Medulla oblongata (tissue), 1 donor: ENCODE results near the gene IL1RAPL1.

Experiments
- DNase-seq: peaks from one replicate; pipeline ENCODE4 v3.0.0-alpha.2; 2015; ENCODE audit errors: extremely low spot score

IL1RAPL1 gene

GRCh38 chrX:29518100-29518499 lies 930.9 kb downstream of the IL1RAPL1 start:
- DNase-seq, result no peak

DNA sequence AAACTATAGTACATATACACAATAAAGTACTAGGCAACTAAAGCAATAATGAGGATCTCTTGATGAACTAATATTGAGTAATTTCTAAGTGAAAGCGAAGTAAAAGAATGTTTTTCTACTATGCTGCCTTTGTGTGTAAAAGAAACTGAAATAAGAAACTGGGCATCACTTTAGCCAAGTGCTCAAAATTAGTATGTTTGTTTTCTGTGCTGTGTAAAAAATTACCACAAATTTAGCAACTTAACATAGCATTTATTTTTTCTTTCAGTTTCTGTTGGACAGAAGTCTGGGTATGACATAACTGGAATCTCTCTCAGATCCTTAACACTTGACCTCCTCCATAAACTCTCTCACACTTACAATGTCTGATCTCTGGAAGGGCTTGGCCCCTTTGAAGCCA lies 941.0 kb downstream of the IL1RAPL1 start:
- DNase-seq, result no peak

GRCh38 chrX:29530501-29530900 lies 943.3 kb downstream of the IL1RAPL1 start:
- DNase-seq, result no peak

- no peak for DNase-seq
Measured at GRCh38 chrX:29531336-29531735, 944.1 kb downstream of the IL1RAPL1 start.

GRCh38 chrX:29535212-29536162 lies 948.2 kb downstream of the IL1RAPL1 start:
- no peak for DNase-seq

DNA sequence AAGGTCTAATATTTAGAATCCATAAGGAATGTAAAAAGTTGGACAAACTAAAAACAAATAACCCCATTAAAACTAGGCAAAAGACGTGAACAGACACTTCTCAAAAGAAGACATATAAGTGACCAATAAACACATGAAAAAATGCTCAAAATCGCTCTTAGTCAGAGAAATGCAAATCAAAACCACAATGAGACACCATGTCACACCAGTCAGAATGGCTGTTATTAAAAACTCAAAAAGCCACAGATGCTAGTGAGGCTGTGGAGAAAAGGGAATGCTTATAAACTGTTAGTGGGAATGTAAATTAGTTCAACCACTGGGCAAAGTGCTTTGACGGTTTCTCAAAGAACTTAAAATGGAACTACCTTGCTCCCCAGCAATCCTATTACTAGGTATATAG lies 953.8 kb downstream of the IL1RAPL1 start:
- DNase-seq, result no peak

DNA sequence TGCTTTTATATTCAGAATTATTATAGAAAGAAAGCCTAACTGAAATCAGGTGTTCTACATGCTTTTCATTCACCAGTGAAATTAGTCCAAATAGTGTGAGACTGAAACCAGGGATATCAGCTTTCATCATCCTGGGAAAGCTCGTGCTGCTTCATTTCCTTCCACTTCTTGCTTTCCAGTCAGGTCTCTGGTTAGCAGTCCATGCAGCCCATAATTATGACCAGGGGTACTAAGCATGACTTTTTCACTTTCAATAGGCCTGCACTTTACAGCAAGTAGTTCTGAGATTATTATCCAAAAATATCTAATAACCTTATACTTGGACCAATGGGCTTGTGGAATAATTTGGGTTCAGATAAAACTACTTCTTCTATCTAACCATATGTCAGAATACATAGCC lies 954.9 kb downstream of the IL1RAPL1 start:
- DNase-seq, result no peak

DNA sequence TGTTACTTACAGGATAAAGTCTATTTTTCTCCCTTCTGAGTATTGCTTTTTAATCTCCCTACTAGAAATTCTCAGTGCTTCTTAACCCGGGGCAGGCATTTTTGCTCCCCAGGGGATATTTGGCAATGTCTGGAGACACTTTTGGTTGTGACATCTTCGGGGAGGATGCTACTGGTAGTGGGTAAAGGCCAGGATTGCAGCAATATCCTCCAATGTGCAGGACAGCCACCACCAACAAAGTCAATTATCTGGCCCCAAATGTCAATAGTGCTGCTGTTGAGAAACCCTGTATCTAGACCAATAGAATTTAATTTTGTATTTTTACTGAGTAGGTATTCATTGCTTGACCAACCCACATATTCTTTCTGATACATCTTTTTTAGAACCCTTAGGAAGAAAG lies 958.6 kb downstream of the IL1RAPL1 start:
- no peak for DNase-seq

DNA sequence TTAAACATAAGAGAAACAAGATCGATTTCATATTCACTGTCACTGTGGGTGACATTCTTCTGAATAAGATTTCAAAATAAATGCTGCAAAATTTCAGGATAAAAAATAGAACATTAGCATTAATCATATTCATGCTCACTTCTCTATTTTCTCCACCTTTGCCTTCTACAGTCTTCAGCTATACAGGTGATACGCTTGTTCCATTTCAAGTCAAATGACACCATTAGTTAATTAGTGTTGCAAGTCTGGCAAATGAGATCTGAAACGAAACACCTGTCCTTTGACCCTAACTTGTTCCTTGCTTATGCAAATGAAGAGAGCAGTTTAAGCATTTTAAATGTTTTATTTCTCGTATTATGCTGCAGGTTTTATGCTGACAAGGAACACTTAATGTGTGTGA lies 960.6 kb downstream of the IL1RAPL1 start:
- no peak for DNase-seq

DNA sequence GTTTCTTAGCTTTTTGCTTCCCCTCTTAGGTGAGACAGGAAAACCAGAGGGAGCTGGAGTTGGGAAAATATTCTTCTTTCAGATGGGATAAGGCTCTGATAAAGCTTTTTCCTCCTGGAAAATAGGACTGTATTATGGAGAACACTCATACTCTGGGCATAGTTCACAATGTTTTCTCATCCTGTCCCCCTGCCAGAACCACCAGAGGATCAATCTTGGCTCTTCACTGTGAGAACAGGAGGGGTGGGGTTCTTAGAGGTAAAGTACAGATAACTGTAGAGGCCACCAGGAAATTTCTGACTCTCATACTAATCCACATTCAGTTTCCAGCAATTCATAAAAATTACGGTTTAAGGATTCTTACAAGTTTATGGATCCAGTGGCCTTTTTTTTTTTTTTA lies 966.3 kb downstream of the IL1RAPL1 start:
- DNase-seq, result no peak

DNA sequence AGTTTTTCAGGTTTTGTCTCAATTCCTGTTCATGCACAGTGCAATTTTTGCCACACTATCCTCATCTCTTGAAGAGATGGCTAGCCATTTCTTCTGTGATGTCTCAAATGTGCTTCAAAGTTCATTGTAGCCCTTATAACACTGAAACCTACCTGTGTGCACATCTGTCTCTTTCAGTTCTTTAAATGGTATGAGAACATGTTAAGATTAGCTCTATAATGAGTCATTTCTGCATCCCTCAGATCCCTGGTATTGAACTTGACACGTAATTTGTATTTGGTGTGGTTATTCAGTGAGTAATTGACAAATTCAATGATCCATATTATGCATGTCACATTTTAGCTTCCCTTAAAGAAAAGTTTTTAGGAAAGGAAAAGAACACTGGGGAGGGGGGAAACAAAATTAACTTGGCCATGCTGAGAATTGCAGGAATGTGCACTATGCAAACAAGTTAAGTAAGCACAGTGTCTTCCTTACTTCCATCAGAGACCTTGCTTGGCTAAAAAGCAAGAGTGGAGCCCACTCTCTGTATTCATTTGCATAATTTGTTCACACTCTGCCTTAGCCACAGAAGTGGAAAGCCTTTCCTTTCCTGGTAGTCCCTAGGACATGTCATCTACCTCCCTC lies 968.3 kb downstream of the IL1RAPL1 start:
- no peak for DNase-seq

- DNase-seq, result no peak
Measured at GRCh38 chrX:29560065-29560464, 972.8 kb downstream of the IL1RAPL1 start.

DNA sequence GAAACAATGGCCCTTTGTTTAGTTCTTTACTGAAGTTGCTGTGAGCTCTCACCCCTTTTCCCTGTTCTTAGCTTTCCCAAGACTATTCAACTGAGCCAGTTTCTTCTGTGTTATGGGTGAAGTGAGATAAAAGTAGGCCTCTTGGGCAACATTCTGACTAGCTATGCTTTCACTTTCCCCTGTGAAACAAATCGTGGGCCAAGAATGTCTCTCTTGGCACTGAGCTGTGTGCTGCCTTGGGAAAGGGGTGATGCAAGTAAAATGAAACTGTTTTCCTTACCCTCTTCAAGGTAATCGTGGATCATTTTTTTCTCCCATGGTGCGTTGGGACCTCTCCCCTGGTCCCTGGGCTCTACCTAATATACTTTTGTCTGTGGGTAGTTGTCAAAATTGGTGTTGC lies 974.2 kb downstream of the IL1RAPL1 start:
- no peak for DNase-seq

GRCh38 chrX:29580560-29580959 lies 993.3 kb downstream of the IL1RAPL1 start:
- no peak for DNase-seq

DNA sequence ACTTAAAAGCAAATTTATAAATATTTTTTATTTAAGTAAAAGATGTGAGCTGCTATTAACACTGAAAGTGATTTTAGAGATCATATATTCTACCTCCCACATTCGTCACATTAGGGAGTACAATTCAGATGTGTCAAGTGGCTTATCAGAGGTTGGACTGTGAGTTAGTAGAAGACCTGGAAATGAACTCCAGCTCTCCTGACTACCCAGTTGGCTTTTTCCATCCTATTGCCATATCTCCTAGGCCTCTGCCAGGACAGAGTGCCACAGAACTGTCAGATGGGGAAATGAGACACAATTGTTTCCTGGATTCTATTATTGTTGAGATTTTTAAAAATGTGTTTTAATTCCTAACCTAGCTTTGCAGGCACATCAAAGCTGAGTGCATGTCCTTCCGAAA lies 994.0 kb downstream of the IL1RAPL1 start:
- DNase-seq, result no peak

DNA sequence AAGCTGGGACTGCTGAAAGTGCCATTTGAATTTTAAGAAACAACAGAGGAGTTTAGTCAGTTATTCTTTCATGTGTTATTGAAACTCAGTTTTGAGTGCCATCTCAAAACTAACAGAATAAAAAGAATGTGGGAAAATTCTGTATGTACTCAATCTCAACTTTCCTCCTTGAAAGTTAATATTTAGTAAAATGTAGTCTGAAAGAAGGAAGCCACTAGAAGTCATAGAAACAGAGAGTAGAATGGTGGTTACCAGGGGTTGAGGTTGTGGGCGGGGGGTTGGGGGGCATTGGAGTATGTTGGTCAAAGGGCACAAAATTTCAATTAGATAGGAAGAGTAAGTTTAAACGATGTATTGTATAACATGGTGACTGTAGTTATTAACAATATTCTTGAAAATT lies 999.9 kb downstream of the IL1RAPL1 start:
- no peak for DNase-seq

GRCh38 chrX:29590921-29591320 lies 1003.7 kb downstream of the IL1RAPL1 start:
- DNase-seq, result no peak

- no peak for DNase-seq
Measured at GRCh38 chrX:29604381-29604780, 1017.1 kb downstream of the IL1RAPL1 start.

GRCh38 chrX:29617276-29617675 lies 1030.0 kb downstream of the IL1RAPL1 start:
- no peak for DNase-seq

DNA sequence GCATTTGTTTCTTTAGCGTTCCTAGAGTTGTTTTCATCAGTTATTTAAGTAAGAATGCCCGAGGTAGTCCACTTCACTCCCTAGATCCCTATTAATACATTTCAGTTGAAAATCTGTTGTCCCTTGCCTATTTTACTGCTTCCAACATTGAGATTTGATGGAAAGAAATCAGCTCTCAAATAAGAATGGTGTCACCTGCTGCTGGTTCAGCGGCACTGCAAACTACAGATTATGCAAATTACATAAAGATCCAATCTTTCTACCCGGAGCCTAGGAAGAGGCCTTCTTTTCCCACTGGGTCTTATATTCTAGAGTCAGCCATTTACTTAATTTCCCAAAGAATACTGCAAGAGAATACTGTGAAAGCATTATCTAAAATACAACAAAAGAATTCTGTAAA lies 1030.5 kb downstream of the IL1RAPL1 start:
- peak; percentile 3 for DNase-seq

DNA sequence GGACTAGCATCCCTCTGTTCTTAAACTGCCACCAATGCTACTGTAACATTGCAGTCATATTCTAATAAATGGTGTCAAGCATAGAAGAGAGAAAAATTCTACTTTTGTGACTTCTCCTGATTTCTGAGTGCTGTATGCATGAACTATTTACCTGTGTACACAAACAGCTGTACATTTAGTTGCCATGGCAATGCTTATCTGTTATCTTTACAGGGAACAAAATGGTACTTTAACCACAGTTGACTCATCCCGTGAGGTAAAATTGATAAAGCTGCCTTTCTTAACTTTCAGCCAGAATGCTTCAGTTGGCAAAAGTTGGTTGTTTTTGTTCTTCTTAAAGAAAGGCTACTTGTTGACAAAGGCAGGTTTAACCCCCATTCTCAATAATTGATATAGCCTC lies 1040.6 kb downstream of the IL1RAPL1 start:
- DNase-seq, result no peak

GRCh38 chrX:29634516-29634915 lies 1047.3 kb downstream of the IL1RAPL1 start:
- DNase-seq, result no peak

DNA sequence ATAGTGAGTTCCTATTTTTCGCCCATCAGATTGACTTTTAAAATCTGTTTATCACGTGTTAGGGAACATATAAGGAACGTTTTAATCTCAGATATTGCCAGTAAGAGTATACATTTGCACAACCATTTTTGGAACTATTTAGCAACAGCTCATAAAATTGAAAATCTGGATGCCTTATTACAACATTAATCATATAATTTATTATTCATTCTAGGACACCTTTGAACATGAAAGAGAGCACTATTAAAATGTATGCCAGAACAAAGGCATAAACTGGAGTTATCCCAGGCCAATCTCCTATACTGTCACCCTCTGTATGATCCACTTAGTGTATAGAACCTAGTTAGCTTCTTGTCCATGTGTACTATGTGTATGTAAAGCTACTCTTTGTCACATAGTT lies 1049.1 kb downstream of the IL1RAPL1 start:
- DNase-seq, result no peak
